ENCODE measurements around the gene PCDH12. TPM values are rescaled to one million over a fixed set of nuclear protein-coding genes. Genes with fewer than 3 reads are reported as not detected.

Gene PCDH12
- total and polyA plus RNA-seq, 2 of the 8 experiments (the other 6 are each of a cell fraction or from before 2014, with no cell fraction given), result 0.06 to 0.17 TPM

DNA sequence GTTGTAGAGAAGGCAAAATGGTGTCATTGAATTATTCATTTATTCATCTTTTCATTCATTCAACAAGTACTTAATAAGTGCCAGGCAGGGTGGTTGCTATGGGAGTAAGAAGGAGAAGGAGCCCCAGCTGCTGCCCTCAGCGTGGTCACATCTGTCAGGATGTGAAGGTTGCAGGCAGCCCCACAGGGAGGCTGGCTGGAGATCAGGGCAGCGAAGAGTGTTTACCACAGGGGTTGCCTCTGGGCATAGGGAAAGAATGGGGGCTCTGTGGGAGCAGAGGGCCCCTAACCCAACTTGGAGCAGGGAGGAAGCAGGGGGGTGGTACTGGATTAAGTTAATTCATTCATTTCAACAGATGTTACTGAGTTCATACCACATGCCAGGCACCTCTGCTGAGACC is 6.0 kb downstream of the PCDH12 start:
- Histone ChIP-seq H2AFZ (ENCODE audit: low read length) (no peak overlapping the region), H3K4me3 (ENCODE audit: extremely low read depth in 1 of 4, insufficient read depth in 2 of 4, low read depth in 3 of 4, low read length in 4 of 4) (no peak overlapping the region), H3K23me2 (ENCODE audit: low read depth, low read length) (no peaks in the 10 kb centered on the region), H4K8ac (ENCODE audit: extremely low read depth, insufficient read depth, low read length) (no peak overlapping the region), H3K4ac (replicated peaks; ENCODE audit: insufficient read length, low read depth, low read length) (no peak overlapping the region), H3K23ac (ENCODE audit: insufficient read length) (no peak overlapping the region), H3K27ac (ENCODE audit: low read depth, low read length) (no peak overlapping the region), H2BK12ac (ENCODE audit: low read depth, low read length) (no peak overlapping the region), H3K9me3 (ENCODE audit: insufficient read depth in 2 of 2, low read depth in 1 of 2, low read length in 1 of 2) (no peaks in the 10 kb centered on the region), H4K20me1 (replicated peaks in 1 of 2; ENCODE audit: control insufficient read depth in 1 of 2, insufficient read depth in 2 of 2, low read length in 2 of 2) (no peaks in the 10 kb centered on the region), H3K36me3 (ENCODE audit: control insufficient read depth in 2 of 4, insufficient read depth in 4 of 4, low read length in 3 of 4) (no peaks in the 10 kb centered on the region), H2BK20ac (ENCODE audit: low read length) (no peak overlapping the region), H2BK120ac (replicated peaks; ENCODE audit: low read depth, low read length) (no peak overlapping the region), H3K27me3 (replicated peaks in 1 of 4; ENCODE audit: control insufficient read depth in 3 of 4, extremely low read depth in 1 of 4, insufficient read depth in 3 of 4, low read length in 3 of 4) (no peaks in the 10 kb centered on the region; a peak in 1 of 7 replicates), H4K91ac (replicated peaks; ENCODE audit: insufficient read length, low read length) (no peak overlapping the region), H3K79me1 (ENCODE audit: low read depth, low read length) (no peaks in the 10 kb centered on the region), H3K9ac (replicated peaks in 1 of 4; ENCODE audit: extremely low read depth in 1 of 4, low read depth in 3 of 4, low read length in 3 of 4) (no peak overlapping the region), H4K5ac (ENCODE audit: insufficient read length, low read depth, low read length) (no peak overlapping the region), H2BK15ac (ENCODE audit: low read length) (no peak overlapping the region), H2BK5ac (ENCODE audit: low read depth, low read length) (no peak overlapping the region), H3K4me1 (replicated peaks in 1 of 4; ENCODE audit: control insufficient read depth in 3 of 4, insufficient read depth in 4 of 4, low read length in 3 of 4) (peaks cover 0 to 3% (median under 1%) of the 10 kb centered on the region in 4 experiments; a peak in 3 of 7 replicates), H3K79me2 (ENCODE audit: control insufficient read depth in 1 of 2, insufficient read depth in 2 of 2, low read length in 2 of 2) (no peaks in the 10 kb centered on the region), H3K4me2 (ENCODE audit: insufficient read depth in 1 of 2, low read depth in 2 of 2, low read length in 2 of 2) (no peak overlapping the region), H3K14ac (ENCODE audit: insufficient read length) (no peak overlapping the region), H3K56ac (replicated peaks; ENCODE audit: insufficient read length, low read depth, low read length) (no peak overlapping the region), H3K18ac (ENCODE audit: extremely low read depth, low read length) (no peak overlapping the region), H2AK5ac (ENCODE audit: low read depth, low read length) (no peak overlapping the region)
- no peak for DNase-seq (ENCODE audit: low read depth in 1 of 2, low spot score in 2 of 2)
- 91% methylated on average over 2 of the region's 2 CpGs; no CpG with 5 or more reads in 1 of the 2 experiments for WGBS, 2 experiments (ENCODE audit: extremely low coverage in 1 of 2, insufficient coverage in 1 of 2, insufficient read length in 1 of 2, insufficient replicate concordance in 2 of 2, low coverage in 1 of 2, low lambda C conversion rate in 2 of 2, missing lambda C conversion rate in 1 of 2)
- POLR2A ChIA-PET (ENCODE audit: partially characterized antibody), result interaction anchor here (0.9 kb wide), 1 partner anchor 10 kb away, joined by 3 read pairs; no protein-coding TSS in a partner anchor
- TF ChIP-seq, protein P1, sequence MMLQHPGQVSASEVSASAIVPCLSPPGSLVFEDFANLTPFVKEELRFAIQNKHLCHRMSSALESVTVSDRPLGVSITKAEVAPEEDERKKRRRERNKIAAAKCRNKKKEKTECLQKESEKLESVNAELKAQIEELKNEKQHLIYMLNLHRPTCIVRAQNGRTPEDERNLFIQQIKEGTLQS (IDR thresholded peaks at IDR 0.05; ENCODE audit: insufficient read depth, low read depth, low read length), result no peak
- TF ChIP-seq CTBP2 (IDR thresholded peaks at IDR 0.05; ENCODE audit: borderline replicate concordance, insufficient read depth, insufficient read length, low read length), result no peak
- TF ChIP-seq JUND (IDR thresholded peaks at IDR 0.05; ENCODE audit: low read length), result no peak
- no peak for TF ChIP-seq YY1 (IDR thresholded peaks at IDR 0.05; ENCODE audit: low read depth, low read length)
- TF ChIP-seq JUN (IDR thresholded peaks at IDR 0.05; ENCODE audit: low read depth, low read length), result no peak
- TF ChIP-seq CHD2 (IDR thresholded peaks at IDR 0.05; ENCODE audit: low read length), result no peak
- no peak for TF ChIP-seq POLR2AphosphoS5 (IDR thresholded peaks at IDR 0.05; ENCODE audit: low read depth, low read length)
- no peak for TF ChIP-seq SIX5 (IDR thresholded peaks at IDR 0.05; ENCODE audit: low read depth, low read length)
- no peak for TF ChIP-seq MAFK (IDR thresholded peaks at IDR 0.05; ENCODE audit: low read depth, low read length)
- FAIRE-seq, result no peak
- CTCF ChIA-PET (ENCODE audit: partially characterized antibody), result interaction anchor here (0.8 to 13.3 kb wide), 19 partner anchors 9 to 469 kb away, joined by 3 to 324 read pairs (median 5); partner anchors contain the start of genes DELE1, PCDH1 and RNF14
